IMR-90 (cell line): ENCODE results near the gene CELSR1. TPM values are rescaled to one million over a fixed set of nuclear protein-coding genes. Genes with fewer than 3 reads are reported as not detected.

ENCODE experiments used
- ATAC-seq: fragments of 200-7000 bp; cut with Tn5 transposase; 2 replicates; pipeline ENCODE4 v1.9.1; 2020; ENCODE audit warnings: low read depth, mild to moderate bottlenecking, moderate library complexity
- BruUV-seq: library from RNA; stranded (reverse); fragments of 400-500 nt; replicated peaks from 2 replicates; lab custom pipeline; 2021; lab: Mats Ljungman, UMichigan
- CTCF ChIA-PET: fragments of 300-600 bp; formaldehyde crosslinking; extraction: SDS; loops from one replicate; lab custom pipeline; 2021; ENCODE audit warnings: antibody characterized with exemption; lab: Yijun Ruan, JAX
- POLR2A ChIA-PET: fragments of 300-600 bp; sonication (Branson Sonifier 250); formaldehyde crosslinking; loops from one replicate; lab custom pipeline; 2022; ENCODE audit warnings: antibody characterized with exemption; ENCODE audit not compliant: unreplicated experiment; lab: Charles Lee
- DNase-seq: peaks from one replicate; pipeline ENCODE4 v3.0.0; 2013
- H2AFZ ChIP-seq: replicated peaks from 2 replicates; pipeline ENCODE3; 2013; ENCODE audit warnings: low read length, mild to moderate bottlenecking; ENCODE audit not compliant: poor library complexity
- H2AK5ac ChIP-seq: 2 replicates; pipeline ENCODE4 v1.6.1; 2013; ENCODE audit warnings: low read depth, low read length, inconsistent platforms
- H2AK9ac ChIP-seq: replicated peaks from 2 replicates; pipeline ENCODE3; 2013; ENCODE audit warnings: mild to moderate bottlenecking, low read depth, low read length, moderate library complexity; ENCODE audit not compliant: poor library complexity
- H2BK120ac ChIP-seq: 2 replicates; pipeline ENCODE4 v1.6.1; 2013; ENCODE audit warnings: low read depth, low read length, inconsistent platforms
- H2BK15ac ChIP-seq: 3 replicates; pipeline ENCODE4 v1.6.1; 2013; ENCODE audit warnings: low read depth, low read length, inconsistent platforms
- H2BK20ac ChIP-seq: 2 replicates; pipeline ENCODE4 v1.6.1; 2013; ENCODE audit warnings: low read depth, mild to moderate bottlenecking, inconsistent platforms, low read length, moderate library complexity
- H2BK5ac ChIP-seq: 2 replicates; pipeline ENCODE4 v1.6.1; 2013; ENCODE audit warnings: mild to moderate bottlenecking, low read depth, low read length, inconsistent platforms; ENCODE audit not compliant: poor library complexity, severe bottlenecking
- H3K14ac ChIP-seq: replicated peaks from 2 replicates; pipeline ENCODE4 v1.6.1; 2013; ENCODE audit warnings: low read depth, low read length, inconsistent platforms
- H3K18ac ChIP-seq: 2 replicates; pipeline ENCODE4 v1.6.1; 2013; ENCODE audit warnings: low read depth, low read length, control low read depth
- H3K23ac ChIP-seq: 2 replicates; pipeline ENCODE4 v1.6.1; 2013; ENCODE audit warnings: low read depth, low read length, inconsistent platforms
- H3K27ac ChIP-seq: 2 replicates; pipeline ENCODE4 v1.5.1; 2013; ENCODE audit warnings: mild to moderate bottlenecking, control low read depth, low read length; ENCODE audit not compliant: insufficient read depth
- H3K27me3 ChIP-seq: 2 replicates; pipeline ENCODE4 v1.6.1; 2013; ENCODE audit warnings: low read length; ENCODE audit not compliant: control insufficient read depth, insufficient read depth
- H3K36me3 ChIP-seq: 2 replicates; pipeline ENCODE4 v1.6.1; 2013; ENCODE audit warnings: low read length, mixed read lengths; ENCODE audit not compliant: control insufficient read depth, insufficient read depth
- H3K4ac ChIP-seq: 2 replicates; pipeline ENCODE4 v1.6.1; 2013; ENCODE audit warnings: low read depth, low read length, inconsistent platforms
- H3K4me1 ChIP-seq: 2 replicates; pipeline ENCODE4 v1.6.1; 2013; ENCODE audit warnings: low read length, mixed read lengths; ENCODE audit not compliant: control insufficient read depth, insufficient read depth
- H3K4me2 ChIP-seq: 2 replicates; pipeline ENCODE4 v1.6.1; 2013; ENCODE audit warnings: low read depth, mild to moderate bottlenecking, control low read depth, low read length, moderate library complexity
- H3K4me3 ChIP-seq: 2 replicates; pipeline ENCODE4 v1.5.1; 2013; ENCODE audit warnings: low read depth, mild to moderate bottlenecking, control low read depth, low read length, moderate library complexity; ENCODE audit not compliant: insufficient read depth
- H3K56ac ChIP-seq: 2 replicates; pipeline ENCODE4 v1.6.1; 2013; ENCODE audit warnings: low read length, inconsistent platforms; ENCODE audit not compliant: insufficient read depth; ENCODE audit errors: extremely low read depth
- H3K79me1 ChIP-seq, 2 experiments: 2 replicates each; pipeline ENCODE4 v1.6.1; 2013; ENCODE audit warnings: low read length in 2 of 2, inconsistent platforms in 1 of 2, low read depth in 1 of 2
- H3K9ac ChIP-seq: 2 replicates; pipeline ENCODE4 v1.6.1; 2013; ENCODE audit warnings: low read depth, low read length, control low read depth
- H3K9me1 ChIP-seq: 2 replicates; pipeline ENCODE4 v1.6.1; 2013; ENCODE audit warnings: low read length, inconsistent platforms; ENCODE audit not compliant: insufficient read depth
- H3K9me3 ChIP-seq: 2 replicates; pipeline ENCODE4 v1.6.1; 2013; ENCODE audit warnings: low read length; ENCODE audit not compliant: control insufficient read depth, insufficient read depth
- H4K20me1 ChIP-seq: 2 replicates; pipeline ENCODE4 v1.6.1; 2013; ENCODE audit warnings: low read length, inconsistent platforms; ENCODE audit not compliant: insufficient read depth
- H4K5ac ChIP-seq: 2 replicates; pipeline ENCODE4 v1.6.1; 2013; ENCODE audit warnings: mild to moderate bottlenecking, low read depth, low read length, control low read depth
- H4K8ac ChIP-seq, 2 experiments: 2 replicates each; pipeline ENCODE4 v1.6.1; 2013; ENCODE audit warnings: low read depth in 2 of 2, low read length in 2 of 2, control low read depth in 1 of 2, inconsistent platforms in 1 of 2
- H4K91ac ChIP-seq: 2 replicates; pipeline ENCODE4 v1.6.1; 2013; ENCODE audit warnings: low read depth, low read length, inconsistent platforms; ENCODE audit not compliant: insufficient read depth
- BHLHE40 ChIP-seq: fragments of 150-350 bp; IDR thresholded peaks from 2 replicates; pipeline ENCODE4 v1.6.1; 2016; ENCODE audit warnings: mild to moderate bottlenecking, low read depth, low read length
- CEBPB ChIP-seq: IDR thresholded peaks from 2 replicates; pipeline ENCODE4 v1.6.1; 2012; ENCODE audit warnings: low read depth, low read length, improper control_type of control experiment
- CHD1 ChIP-seq: IDR thresholded peaks from 2 replicates; pipeline ENCODE4 v1.6.1; 2012; ENCODE audit warnings: low read depth, low read length, improper control_type of control experiment
- ELK1 ChIP-seq: fragments of 150-350 bp; IDR thresholded peaks from 2 replicates; pipeline ENCODE4 v1.6.1; 2016; ENCODE audit warnings: low read depth, mild to moderate bottlenecking, low read length, moderate library complexity, borderline replicate concordance
- FOS ChIP-seq: fragments of 150-350 bp; IDR thresholded peaks from 2 replicates; pipeline ENCODE4 v1.6.1; 2016; ENCODE audit warnings: low read depth, low read length
- MAFK ChIP-seq: IDR thresholded peaks from 2 replicates; pipeline ENCODE4 v1.6.1; 2012; ENCODE audit warnings: low read depth, low read length, improper control_type of control experiment
- MAZ ChIP-seq: IDR thresholded peaks from 2 replicates; pipeline ENCODE4 v1.6.1; 2012; ENCODE audit warnings: low read depth, mild to moderate bottlenecking, low read length, improper control_type of control experiment, moderate library complexity, borderline replicate concordance
- MXI1 ChIP-seq: IDR thresholded peaks from 2 replicates; pipeline ENCODE4 v1.6.1; 2012; ENCODE audit warnings: low read depth, mild to moderate bottlenecking, low read length, moderate library complexity, borderline replicate concordance
- NFE2L2 ChIP-seq: fragments of 150-350 bp; IDR thresholded peaks from 2 replicates; pipeline ENCODE4 v1.6.1; 2016; ENCODE audit warnings: low read depth, mild to moderate bottlenecking, low read length
- POLR2A ChIP-seq: IDR thresholded peaks from 2 replicates; pipeline ENCODE4 v1.6.1; 2012; ENCODE audit warnings: mild to moderate bottlenecking, low read depth, low read length
- RAD21 ChIP-seq: IDR thresholded peaks from 2 replicates; pipeline ENCODE4 v1.6.1; 2012; ENCODE audit warnings: low read length, improper control_type of control experiment
- RCOR1 ChIP-seq: IDR thresholded peaks from 2 replicates; pipeline ENCODE4 v1.6.1; 2012; ENCODE audit warnings: mild to moderate bottlenecking, low read length, improper control_type of control experiment; ENCODE audit not compliant: insufficient replicate concordance
- RFX5 ChIP-seq: IDR thresholded peaks from 2 replicates; pipeline ENCODE4 v1.8.0; 2012; ENCODE audit warnings: low read depth, mild to moderate bottlenecking, low read length, moderate library complexity
- SMC3 ChIP-seq: fragments of 150-350 bp; IDR thresholded peaks from 2 replicates; pipeline ENCODE4 v1.6.1; 2016; ENCODE audit warnings: low read depth, mild to moderate bottlenecking, antibody characterized with exemption, low read length, moderate library complexity
- USF2 ChIP-seq: fragments of 150-350 bp; IDR thresholded peaks from 2 replicates; pipeline ENCODE4 v1.6.1; 2017; ENCODE audit warnings: mild to moderate bottlenecking, antibody characterized with exemption, low read length, low read depth
- WGBS, 2 experiments: methylation state at CpG; one replicate each; pipeline versions ENCODE4 v1.1.5 to v1.1.7; 2013; ENCODE audit warnings: missing lambda C conversion rate in 2 of 2; ENCODE audit not compliant: insufficient read length in 1 of 2; ENCODE audit errors: extremely low coverage in 2 of 2; 5-methylcytosine and 5-hydroxymethylcytosine counted together
- dilution Hi-C: fragments of 300-500 bp; cut with HindIII; formaldehyde crosslinking; loops from one replicate; pipeline ENCODE4 v1.14.3; 2018; ENCODE audit warnings: low sequenced_read_pairs; ENCODE audit not compliant: unreplicated experiment
- in situ Hi-C: fragments of 300-500 bp; cut with MboI; formaldehyde crosslinking; loops from 3 replicates; pipeline ENCODE4 v1.14.3; 2019; ENCODE audit warnings: low sequenced_read_pairs, inconsistent platforms, mixed read lengths
- intact Hi-C: fragments of 100-400 bp; cut with micrococcal nuclease; formaldehyde crosslinking; loops from 2 replicates; pipeline ENCODE4 v1.10.0; 2022
- polyA plus RNA-seq, 3 experiments: library from polyadenylated mRNA; depleted of rRNA; stranded (reverse); fragments of >200 nt; gene quantifications; 2 replicates each; pipeline ENCODE4 v1.2.3, GENCODE V29; 2012; ENCODE audit warnings: low replicate concordance in 1 of 3
- total RNA-seq: library from RNA; depleted of rRNA; stranded (reverse); fragments of >200 nt; gene quantifications from 2 replicates; pipeline ENCODE4 v1.2.3, GENCODE V29; 2012
- TF ChIP-seq, protein P1 (sequence below): conservative IDR thresholded peaks from 2 replicates; pipeline ENCODE4 v1.5.1; 2012; ENCODE audit warnings: mild to moderate bottlenecking, low read depth, low read length, improper control_type of control experiment

Gene CELSR1
- total and polyA plus RNA-seq, 2 of the 4 experiments (the other 2 are of a cell fraction): 0.36 to 0.82 TPM

- ATAC-seq (no peak), DNase-seq (no peak)
- 33% methylated on average over 1 of the region's 13 CpGs; no CpG with 5 or more reads in 1 of the 2 experiments for WGBS, 2 experiments
- Histone ChIP-seq H3K9me1 (no peaks in the 10 kb centered on the region), H3K9me3 (no peaks in the 10 kb centered on the region), H4K91ac (no peak overlapping the region), H3K27me3 (peaks cover 33% of the 10 kb centered on the region), H3K4me3 (no peak overlapping the region), H2BK20ac (no peak overlapping the region), H2AK5ac (no peak overlapping the region), H3K4me1 (no peaks in the 10 kb centered on the region), H4K20me1 (no peaks in the 10 kb centered on the region), H4K5ac (no peak overlapping the region), H3K18ac (no peak overlapping the region), H3K79me1 (no peaks in the 10 kb centered on the region), H3K36me3 (no peaks in the 10 kb centered on the region), H2AFZ (no peak overlapping the region), H3K27ac (no peak overlapping the region), H3K56ac (no peak overlapping the region), H4K8ac (no peak overlapping the region), H2BK15ac (no peak overlapping the region), H3K4me2 (no peak overlapping the region), H2BK120ac (no peak overlapping the region), H3K9ac (no peak overlapping the region), H3K14ac (no peak overlapping the region), H3K23ac (no peak overlapping the region), H2BK5ac (no peak overlapping the region), H3K4ac (no peak overlapping the region), H2AK9ac (no peak overlapping the region)
- TF ChIP-seq SMC3 (no peak), MXI1 (no peak), FOS (no peak), RCOR1 (no peak), RFX5 (no peak), ELK1 (no peak), MAFK (no peak), NFE2L2 (no peak), CHD1 (no peak), BHLHE40 (no peak), POLR2A (no peak), USF2 (no peak), CEBPB (no peak), RAD21 (no peak), MAZ (no peak)
- TF ChIP-seq, protein P1, sequence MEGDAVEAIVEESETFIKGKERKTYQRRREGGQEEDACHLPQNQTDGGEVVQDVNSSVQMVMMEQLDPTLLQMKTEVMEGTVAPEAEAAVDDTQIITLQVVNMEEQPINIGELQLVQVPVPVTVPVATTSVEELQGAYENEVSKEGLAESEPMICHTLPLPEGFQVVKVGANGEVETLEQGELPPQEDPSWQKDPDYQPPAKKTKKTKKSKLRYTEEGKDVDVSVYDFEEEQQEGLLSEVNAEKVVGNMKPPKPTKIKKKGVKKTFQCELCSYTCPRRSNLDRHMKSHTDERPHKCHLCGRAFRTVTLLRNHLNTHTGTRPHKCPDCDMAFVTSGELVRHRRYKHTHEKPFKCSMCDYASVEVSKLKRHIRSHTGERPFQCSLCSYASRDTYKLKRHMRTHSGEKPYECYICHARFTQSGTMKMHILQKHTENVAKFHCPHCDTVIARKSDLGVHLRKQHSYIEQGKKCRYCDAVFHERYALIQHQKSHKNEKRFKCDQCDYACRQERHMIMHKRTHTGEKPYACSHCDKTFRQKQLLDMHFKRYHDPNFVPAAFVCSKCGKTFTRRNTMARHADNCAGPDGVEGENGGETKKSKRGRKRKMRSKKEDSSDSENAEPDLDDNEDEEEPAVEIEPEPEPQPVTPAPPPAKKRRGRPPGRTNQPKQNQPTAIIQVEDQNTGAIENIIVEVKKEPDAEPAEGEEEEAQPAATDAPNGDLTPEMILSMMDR: no peak
- dilution Hi-C loops: no loop called here
- in situ Hi-C loops: no loop called here
- CTCF ChIA-PET: no interaction called here
- POLR2A ChIA-PET: no interaction called here
- no TSS peak for BruUV-seq
- intact Hi-C loops: no loop called here
Measured at GRCh38 chr22:46411347-46411746, 126.1 kb downstream of the CELSR1 start.
